Measurements from ENCODE around the gene ZNF892.

The ZNF892 gene

DNA sequence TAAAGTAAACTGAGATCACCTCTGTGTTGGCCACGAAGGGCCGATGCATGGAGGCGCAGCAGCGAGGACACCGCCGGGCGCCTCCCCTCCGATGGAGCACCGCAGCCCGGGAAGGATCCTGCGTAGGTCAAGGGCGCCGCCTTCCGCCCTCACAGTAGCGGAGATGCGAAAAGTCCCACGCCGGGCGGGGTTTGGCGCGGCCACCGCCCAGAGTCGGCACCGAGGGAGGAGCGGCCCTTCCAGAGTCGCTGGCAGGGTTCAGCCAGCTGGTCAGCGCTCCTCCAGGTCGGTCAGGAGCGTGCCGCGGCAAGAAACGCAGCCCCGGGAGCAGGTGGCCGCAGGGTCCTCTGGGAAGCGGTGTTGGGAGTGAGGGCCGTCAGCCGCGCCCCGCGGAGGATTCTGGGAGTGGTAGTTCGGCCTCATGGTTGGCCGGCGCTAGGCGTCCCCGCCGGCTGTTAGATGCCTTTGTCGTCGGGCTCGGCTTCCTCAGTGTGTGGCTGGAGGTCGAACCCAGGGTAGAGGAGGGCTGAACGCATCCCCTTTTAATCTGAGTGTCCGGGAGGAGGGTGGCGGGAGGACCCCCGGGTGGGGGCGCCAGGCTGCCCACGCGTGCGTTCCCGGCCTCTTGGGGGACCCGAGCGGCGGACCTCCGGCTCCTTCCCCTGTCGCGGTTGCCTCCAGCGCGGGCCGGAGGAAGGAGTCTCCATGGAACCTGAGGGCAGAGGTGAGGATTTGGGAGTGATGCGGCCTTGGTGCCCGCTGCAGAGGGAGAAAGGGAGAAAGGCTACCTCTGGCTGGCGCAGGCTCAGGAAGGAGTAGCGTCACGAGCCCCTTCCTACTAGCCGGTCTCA is at the start of gene ZNF892:
TSS of gene ZNF892 (plus strand) at position 411 of the 851 bp plus-strand sequence. CDS start at position 706, 295 bp downstream.
- peak; percentile 70 for DNase-seq

DNA sequence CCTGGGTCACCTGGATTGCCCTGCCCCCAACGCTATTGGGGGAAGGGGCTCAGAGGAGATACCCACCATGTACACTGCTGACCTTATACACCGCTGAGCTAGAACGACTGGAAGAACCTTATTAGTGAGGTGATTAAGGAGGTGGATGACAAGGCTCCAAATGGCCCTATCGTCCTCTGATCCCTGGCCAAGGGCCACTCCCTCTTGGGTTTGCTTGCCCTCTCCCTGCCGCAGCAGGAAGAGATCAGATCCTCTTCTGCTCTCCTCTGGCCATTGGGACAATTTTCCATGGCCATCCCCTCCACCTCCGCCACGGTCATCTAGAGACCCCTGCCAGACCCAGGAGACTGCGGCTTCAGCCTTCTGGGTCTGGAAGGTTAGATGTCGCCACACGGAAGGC is 48.9 kb upstream of the ZNF892 start:
- DNase-seq, result no peak

- no peak for DNase-seq
Observed at GRCh38 chr2:95158891-95159619, 48.3 kb upstream of the ZNF892 start.

GRCh38 chr2:95159690-95160449 is 47.5 kb upstream of the ZNF892 start, which contains the start of gene ZNF514:
Gene ZNF514 (minus strand): TSS chr2:95159848. CDS start chr2:95153253, 6,595 bp downstream.
- DNase-seq, result peak; percentile 57

DNA sequence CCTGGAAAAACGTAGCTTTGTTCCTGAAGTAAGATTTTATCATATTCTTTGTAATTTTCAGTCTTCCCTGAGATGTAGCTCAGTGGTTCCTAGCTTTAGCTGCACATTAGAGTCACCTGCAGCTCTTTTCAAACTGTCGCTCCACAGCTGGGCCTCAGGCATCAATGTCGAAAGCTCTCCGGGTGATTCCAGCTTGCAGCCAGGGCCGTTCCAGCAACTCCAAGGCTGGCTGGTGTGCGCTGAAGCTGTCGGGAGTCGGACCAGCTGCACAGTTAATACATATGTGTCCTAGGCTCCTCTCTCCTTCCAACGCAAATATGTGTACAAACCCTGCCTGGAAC is 42.3 kb upstream of the ZNF892 start:
- DNase-seq, result no peak

- peak; percentile 96 for DNase-seq
Observed at GRCh38 chr2:95165371-95166064, 41.8 kb upstream of the ZNF892 start, which contains the start of gene ZNF2. Gene ZNF2 (plus strand): TSS chr2:95165809. CDS start chr2:95176227, 10,418 bp downstream.

- no peak for DNase-seq
Observed at GRCh38 chr2:95166065-95166763, 41.1 kb upstream of the ZNF892 start.

- no peak for DNase-seq
Observed at GRCh38 chr2:95171902-95172301, 35.4 kb upstream of the ZNF892 start.

- DNase-seq, result no peak
Observed at GRCh38 chr2:95174031-95174542, 33.2 kb upstream of the ZNF892 start.

GRCh38 chr2:95179451-95179850 is 27.9 kb upstream of the ZNF892 start:
- no peak for DNase-seq

- no peak for DNase-seq
Observed at GRCh38 chr2:95181774-95182173, 25.5 kb upstream of the ZNF892 start.

GRCh38 chr2:95185197-95185596 is 22.1 kb upstream of the ZNF892 start:
- no peak for DNase-seq

- DNase-seq, result no peak
Observed at GRCh38 chr2:95185973-95186372, 21.3 kb upstream of the ZNF892 start.

DNA sequence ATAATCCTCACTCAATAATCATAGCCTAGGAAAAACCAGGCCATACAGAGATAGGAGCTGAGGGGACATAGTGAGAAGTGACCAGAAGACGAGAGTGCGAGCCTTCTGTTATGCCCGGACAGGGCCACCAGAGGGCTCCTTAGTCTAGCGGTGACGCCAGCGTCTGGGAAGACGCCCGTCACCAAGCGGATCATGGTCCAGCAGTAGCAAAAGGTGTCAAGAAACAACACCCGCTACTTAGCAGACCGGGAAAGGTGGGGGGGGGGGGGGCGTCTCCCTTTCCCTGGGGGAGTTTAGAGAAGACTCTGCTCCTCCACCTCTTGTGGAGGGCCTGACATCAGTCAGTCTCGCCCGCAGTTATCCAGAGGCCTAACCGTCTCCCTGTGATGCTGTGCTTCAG is 14.4 kb upstream of the ZNF892 start:
- peak; percentile 27 for DNase-seq

DNA sequence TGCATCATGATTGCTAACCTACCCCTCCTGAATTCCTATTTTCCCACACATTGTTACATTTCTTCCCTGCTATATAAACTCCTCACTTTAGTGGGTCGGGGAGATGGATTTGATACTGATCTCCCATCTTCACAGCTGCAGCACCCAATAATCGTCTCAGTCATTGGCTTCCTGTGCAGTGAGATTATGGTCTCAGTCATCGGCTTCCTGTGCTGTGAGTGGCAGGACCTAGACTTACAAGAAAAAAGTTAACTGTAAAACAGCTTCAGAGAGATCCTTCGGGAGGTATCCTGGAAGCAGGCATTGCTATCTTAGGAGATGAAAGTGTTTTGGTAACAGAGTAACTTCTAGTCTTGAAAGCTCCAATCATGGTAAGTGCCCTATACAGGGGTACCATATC is 3.4 kb upstream of the ZNF892 start:
- no peak for DNase-seq

DNA sequence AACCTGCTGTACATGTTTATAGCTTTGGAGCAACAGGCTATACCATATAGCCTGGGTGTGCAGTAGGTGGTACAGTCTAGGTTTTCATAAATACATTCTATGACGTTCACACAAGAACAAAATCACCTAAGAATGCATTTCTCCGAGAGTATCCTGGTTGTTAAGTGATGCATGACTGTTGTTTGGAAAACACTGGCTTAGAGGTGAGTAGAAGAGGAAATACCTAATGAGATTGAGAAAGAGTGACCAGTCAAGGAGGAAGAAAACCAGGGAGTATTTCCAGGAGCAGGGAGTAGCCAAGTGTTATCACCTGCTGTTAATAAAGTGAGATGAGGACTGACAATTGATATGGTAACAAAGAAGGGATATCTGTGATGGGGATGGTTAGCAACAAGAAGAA is 2.9 kb upstream of the ZNF892 start:
- DNase-seq, result no peak

DNA sequence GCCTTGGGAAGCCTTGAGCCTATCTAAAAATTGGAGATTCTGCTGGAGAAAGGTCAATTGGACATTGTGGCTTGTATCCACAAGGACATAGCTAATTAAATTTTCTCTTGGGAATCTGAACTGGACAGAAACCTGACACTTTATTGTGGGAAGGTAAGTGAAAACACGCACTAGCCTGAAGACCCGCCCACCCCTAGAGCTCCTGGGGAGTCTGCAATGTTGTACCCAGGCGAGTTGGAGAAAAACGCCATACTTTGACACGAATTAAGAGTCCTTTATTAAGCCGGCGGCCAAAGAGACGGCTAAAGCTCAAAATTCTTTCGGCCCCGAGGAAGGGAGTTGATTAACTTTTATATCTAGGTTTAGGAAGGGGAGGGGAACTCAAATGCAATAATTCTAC is 1.2 kb upstream of the ZNF892 start:
- DNase-seq, result no peak

GRCh38 chr2:95208106-95208505 is 785 bp downstream of the ZNF892 start:
- DNase-seq, result no peak

DNA sequence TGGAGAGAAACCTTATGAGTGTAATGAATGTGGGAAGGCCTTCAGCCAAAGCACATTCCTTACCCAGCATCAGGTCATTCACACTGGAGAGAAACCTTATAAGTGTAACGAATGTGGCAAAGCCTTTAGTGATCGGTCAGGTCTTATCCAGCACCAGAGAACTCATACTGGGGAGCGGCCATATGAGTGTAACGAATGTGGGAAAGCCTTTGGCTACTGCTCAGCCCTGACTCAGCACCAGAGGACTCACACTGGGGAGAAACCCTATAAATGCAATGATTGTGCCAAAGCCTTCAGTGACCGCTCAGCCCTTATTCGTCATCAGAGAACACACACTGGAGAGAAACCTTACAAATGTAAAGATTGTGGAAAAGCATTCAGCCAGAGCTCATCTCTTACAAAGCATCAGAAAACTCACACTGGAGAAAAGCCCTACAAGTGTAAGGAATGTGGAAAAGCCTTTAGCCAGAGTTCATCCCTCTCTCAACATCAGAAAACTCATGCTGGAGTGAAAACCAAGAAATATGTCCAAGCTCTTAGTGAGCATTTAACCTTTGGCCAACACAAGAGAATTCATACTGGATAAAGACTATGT is 7.8 kb downstream of the ZNF892 start:
- no peak for DNase-seq

DNA sequence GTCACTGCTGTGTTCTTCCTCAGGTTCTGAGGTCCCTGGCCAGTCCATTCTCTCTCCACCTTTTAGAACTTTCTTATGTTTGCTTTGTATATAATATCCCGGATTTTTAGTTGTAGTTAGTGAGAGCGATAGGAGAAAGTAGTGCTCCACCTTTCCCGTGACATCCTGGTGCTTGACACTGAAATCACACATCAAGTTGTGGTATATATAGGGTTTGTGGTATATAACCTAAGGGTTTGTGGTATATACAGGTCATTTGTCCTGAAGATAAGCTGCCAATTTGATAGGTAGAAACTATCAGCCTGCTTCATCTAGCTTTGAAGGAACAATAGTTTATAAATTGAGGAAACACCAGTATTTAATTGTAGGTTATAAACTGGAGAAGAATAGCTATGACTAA is 13.1 kb downstream of the ZNF892 start:
- DNase-seq, result no peak

- no peak for DNase-seq
Observed at GRCh38 chr2:95225658-95226057, 18.3 kb downstream of the ZNF892 start.

Data from activated CD4-positive, alpha-beta T cell treated with anti-CD3 and anti-CD28 coated beads for 1 hour (primary cell).